ENCODE data around the gene MGAT4C.

DNA sequence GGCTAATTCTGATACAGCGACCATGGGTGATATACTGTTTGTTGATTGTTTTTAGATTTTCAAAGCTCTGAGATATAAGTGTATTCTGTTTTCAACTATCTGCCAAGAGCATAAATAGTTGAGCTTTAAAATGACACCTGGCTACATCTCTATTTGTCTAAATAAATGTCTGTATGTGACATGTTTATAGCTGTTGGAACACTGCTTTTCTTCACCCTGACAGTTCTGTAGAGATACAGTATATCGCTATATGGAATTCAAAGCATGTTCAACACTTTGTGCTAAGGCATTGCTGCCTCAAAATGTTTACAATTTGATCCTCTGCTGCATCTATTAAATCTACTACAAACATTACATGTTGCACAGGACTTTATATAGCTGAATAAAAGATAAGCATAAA is 27.4 kb upstream of the MGAT4C start:
- TF ChIP-seq, protein P1, sequence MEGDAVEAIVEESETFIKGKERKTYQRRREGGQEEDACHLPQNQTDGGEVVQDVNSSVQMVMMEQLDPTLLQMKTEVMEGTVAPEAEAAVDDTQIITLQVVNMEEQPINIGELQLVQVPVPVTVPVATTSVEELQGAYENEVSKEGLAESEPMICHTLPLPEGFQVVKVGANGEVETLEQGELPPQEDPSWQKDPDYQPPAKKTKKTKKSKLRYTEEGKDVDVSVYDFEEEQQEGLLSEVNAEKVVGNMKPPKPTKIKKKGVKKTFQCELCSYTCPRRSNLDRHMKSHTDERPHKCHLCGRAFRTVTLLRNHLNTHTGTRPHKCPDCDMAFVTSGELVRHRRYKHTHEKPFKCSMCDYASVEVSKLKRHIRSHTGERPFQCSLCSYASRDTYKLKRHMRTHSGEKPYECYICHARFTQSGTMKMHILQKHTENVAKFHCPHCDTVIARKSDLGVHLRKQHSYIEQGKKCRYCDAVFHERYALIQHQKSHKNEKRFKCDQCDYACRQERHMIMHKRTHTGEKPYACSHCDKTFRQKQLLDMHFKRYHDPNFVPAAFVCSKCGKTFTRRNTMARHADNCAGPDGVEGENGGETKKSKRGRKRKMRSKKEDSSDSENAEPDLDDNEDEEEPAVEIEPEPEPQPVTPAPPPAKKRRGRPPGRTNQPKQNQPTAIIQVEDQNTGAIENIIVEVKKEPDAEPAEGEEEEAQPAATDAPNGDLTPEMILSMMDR (IDR thresholded peaks at IDR 0.05): no peak
- no peak for TF ChIP-seq POLR2A (IDR thresholded peaks at IDR 0.05)

Measured in adrenal gland (tissue), 5 donors.